HCT116 (cell line): ENCODE data around the gene ZNF93. TPM values are rescaled to one million over a fixed set of nuclear protein-coding genes. Genes with fewer than 3 reads are reported as not detected.

Experiments
- ATAC-seq: fragments of 200-7000 bp; cut with Tn5 transposase; 2 replicates; pipeline ENCODE4 v1.9.1; 2020; ENCODE audit warnings: mild to moderate bottlenecking, moderate library complexity
- BruUV-seq: library from RNA; stranded (reverse); fragments of 400-500 nt; replicated peaks from 2 replicates; lab custom pipeline; 2021; lab: Mats Ljungman, UMichigan
- CTCF ChIA-PET: fragments of 300-600 bp; sonication (Branson Sonifier 250); formaldehyde crosslinking; loops from one replicate; lab custom pipeline; 2021; ENCODE audit warnings: antibody characterized with exemption; lab: Charles Lee
- POLR2A ChIA-PET: fragments of 300-600, 350-600 bp; sonication (Branson Sonifier 250); formaldehyde crosslinking; loops from one replicate; lab custom pipeline; 2021; ENCODE audit warnings: antibody characterized with exemption; lab: Charles Lee
- RAD21 ChIA-PET, 2 experiments: fragments of 300-600 bp; sonication (Branson Sonifier 250); formaldehyde crosslinking; loops; one replicate each; lab custom pipeline; 2023; ENCODE audit warnings: low total read pairs in 2 of 2; ENCODE audit not compliant: uncharacterized antibody in 2 of 2, unreplicated experiment in 2 of 2, low non-redundant PET in 1 of 2; lab: Charles Lee
- DNase-seq: peaks from one replicate; pipeline ENCODE4 v3.0.0-alpha.2; 2010; ENCODE audit warnings: low read depth, low spot score
- H2AFZ ChIP-seq: fragments of 200-600 bp; shearing (Covaris generic), sonication (generic); 2 replicates; pipeline ENCODE4 v1.6.1; 2017; ENCODE audit warnings: low read depth, mixed run types, mixed read lengths, antibody characterized with exemption, low read length; ENCODE audit not compliant: poor library complexity, severe bottlenecking
- H3K27ac ChIP-seq: 2 replicates; pipeline ENCODE4 v1.5.1; 2012; ENCODE audit warnings: low read depth, low read length
- H3K27me3 ChIP-seq: fragments of 200-600 bp; sonication (generic); 2 replicates; pipeline ENCODE4 v1.6.1; 2016; ENCODE audit warnings: mixed run types, low read length, mixed read lengths; ENCODE audit not compliant: insufficient read depth
- H3K36me3 ChIP-seq, 2 experiments: fragments of 200-500 bp in 1 of 2; fragments of 200-600 bp in 1 of 2; sonication (Bioruptor generic) in 1 of 2; sonication (generic) in 1 of 2; 2 replicates each; pipeline versions ENCODE4 v1.5.1 to v1.6.1; 2014 to 2016; ENCODE audit warnings: low read length in 2 of 2, inconsistent platforms in 1 of 2, mixed read lengths in 1 of 2, mixed run types in 1 of 2; ENCODE audit not compliant: insufficient read depth in 2 of 2, control insufficient read depth in 1 of 2
- H3K4me1 ChIP-seq, 2 experiments: fragments of 200-600 bp in 1 of 2; sonication (generic) in 1 of 2; 2 replicates each; pipeline versions ENCODE4 v1.5.1 to v1.6.1; 2012 to 2017; ENCODE audit warnings: low read length in 2 of 2, inconsistent platforms in 1 of 2, mild to moderate bottlenecking in 1 of 2, mixed read lengths in 1 of 2, mixed run types in 1 of 2, moderate library complexity in 1 of 2; ENCODE audit not compliant: insufficient read depth in 2 of 2, control insufficient read depth in 1 of 2
- H3K4me2 ChIP-seq: fragments of 200-600 bp; sonication (generic); 2 replicates; pipeline ENCODE4 v1.6.1; 2017; ENCODE audit warnings: mixed run types, low read length, mixed read lengths
- H3K4me3 ChIP-seq, 2 experiments: fragments of 200-600 bp in 1 of 2; sonication (generic) in 1 of 2; replicated peaks in 1 of 2; 2 replicates each; pipeline ENCODE4 v1.5.1; 2011 to 2016; ENCODE audit warnings: low read length in 2 of 2, control low read depth in 1 of 2, low read depth in 1 of 2, mild to moderate bottlenecking in 1 of 2, mixed read lengths in 1 of 2, mixed run types in 1 of 2
- H3K79me2 ChIP-seq: fragments of 200-600 bp; sonication (generic); 2 replicates; pipeline ENCODE4 v1.6.1; 2017; ENCODE audit warnings: mild to moderate bottlenecking, mixed run types, low read length, moderate library complexity, mixed read lengths; ENCODE audit not compliant: insufficient read depth
- H3K9ac ChIP-seq: fragments of 200-600 bp; sonication (generic); 2 replicates; pipeline ENCODE4 v1.6.1; 2016; ENCODE audit warnings: low read length, mixed read lengths
- H3K9me2 ChIP-seq: fragments of 200-600 bp; sonication (generic), shearing (Covaris generic); 2 replicates; pipeline ENCODE4 v1.6.1; 2017; ENCODE audit warnings: mixed run types, mild to moderate bottlenecking, moderate library complexity; ENCODE audit not compliant: insufficient read depth
- H3K9me3 ChIP-seq, 2 experiments: fragments of 200-500 bp in 1 of 2; fragments of 200-600 bp in 1 of 2; sonication (Bioruptor generic) in 1 of 2; sonication (generic) in 1 of 2; 2 replicates each; pipeline ENCODE4 v1.6.1; 2014 to 2017; ENCODE audit warnings: low read length in 2 of 2, mixed read lengths in 2 of 2, inconsistent platforms in 1 of 2, low read depth in 1 of 2, mild to moderate bottlenecking in 1 of 2, mixed run types in 1 of 2, moderate library complexity in 1 of 2; ENCODE audit not compliant: control insufficient read depth in 1 of 2, insufficient read depth in 1 of 2
- H4K20me1 ChIP-seq: fragments of 200-600 bp; sonication (generic), shearing (Covaris generic); 2 replicates; pipeline ENCODE4 v1.6.1; 2017; ENCODE audit warnings: mixed run types, mild to moderate bottlenecking, moderate library complexity; ENCODE audit not compliant: insufficient read depth
- EGR1 ChIP-seq: IDR thresholded peaks from 2 replicates; pipeline ENCODE4 v1.6.1; 2012; ENCODE audit warnings: low read depth
- EZH2 ChIP-seq: fragments of 200-600 bp; sonication (generic); IDR thresholded peaks from 2 replicates; pipeline ENCODE4 v1.6.1; 2017; ENCODE audit warnings: antibody characterized with exemption, mixed run types
- EZH2phosphoT487 ChIP-seq: fragments of 200-600 bp; IDR thresholded peaks from 2 replicates; pipeline ENCODE4 v1.6.1; 2018; ENCODE audit warnings: antibody characterized with exemption, borderline replicate concordance
- JUND ChIP-seq: IDR thresholded peaks from 2 replicates; pipeline ENCODE4 v1.6.1; 2012
- POLR2A ChIP-seq: IDR thresholded peaks from 2 replicates; pipeline ENCODE4 v1.7.0; 2011; ENCODE audit warnings: borderline replicate concordance; ENCODE audit not compliant: insufficient read depth, insufficient read length; ENCODE audit errors: extremely low read depth
- POLR2AphosphoS5 ChIP-seq: IDR thresholded peaks from 2 replicates; pipeline ENCODE4 v1.6.1; 2011; ENCODE audit warnings: mild to moderate bottlenecking, low read depth, low read length, moderate library complexity
- REST ChIP-seq: IDR thresholded peaks from 2 replicates; pipeline ENCODE4 v1.6.1; 2012; ENCODE audit warnings: low read depth
- SP1 ChIP-seq: IDR thresholded peaks from 2 replicates; pipeline ENCODE4 v1.6.1; 2012; ENCODE audit warnings: low read depth
- TCF7L2 ChIP-seq: IDR thresholded peaks from 2 replicates; pipeline ENCODE4 v1.7.0; 2011; ENCODE audit warnings: borderline replicate concordance, inconsistent platforms; ENCODE audit not compliant: insufficient read depth, insufficient read length; ENCODE audit errors: extremely low read depth
- ZFX ChIP-seq: fragments of 450-650 bp; IDR thresholded peaks from 2 replicates; pipeline ENCODE4 v1.6.1; 2017
- intact Hi-C: fragments of 100-400 bp; cut with micrococcal nuclease; formaldehyde crosslinking; loops from 2 replicates; pipeline ENCODE4 v1.10.0; 2022
- total RNA-seq: library from RNA; stranded (reverse); gene quantifications from one replicate; pipeline ENCODE4 v1.2.1, GENCODE V29; 2021; ENCODE audit not compliant: unreplicated experiment
- TF ChIP-seq, protein P1 (sequence below), 3 experiments: fragments of 200-600 bp in 1 of 3; sonication (generic) in 1 of 3; IDR thresholded peaks in 2 of 3; conservative IDR thresholded peaks in 1 of 3; 2 replicates each; pipeline ENCODE4 v1.5.1; 2012 to 2017; ENCODE audit warnings: low read depth in 2 of 3, low read length in 2 of 3, antibody characterized with exemption in 1 of 3, borderline replicate concordance in 1 of 3, control low read depth in 1 of 3, mild to moderate bottlenecking in 1 of 3, mixed read lengths in 1 of 3, mixed run types in 1 of 3, moderate library complexity in 1 of 3; ENCODE audit not compliant: insufficient read depth in 1 of 3

The ZNF93 gene
- total RNA-seq, 1 experiment from 2014 or later = not detected

DNA sequence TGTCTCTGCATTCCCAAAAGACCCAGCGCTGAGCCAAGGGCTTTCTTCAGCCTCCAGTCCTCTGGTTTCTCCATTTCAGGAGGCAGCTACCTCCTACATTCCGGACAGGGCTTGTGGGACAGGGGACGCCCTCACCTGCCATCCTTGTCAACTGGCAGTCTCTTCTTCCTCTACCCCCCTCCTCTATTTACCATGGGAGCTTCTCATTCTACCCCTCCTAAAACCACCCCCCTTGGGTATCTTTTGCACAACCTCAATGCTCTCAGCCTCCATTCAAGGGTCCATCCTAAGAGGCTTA lies 43.8 kb downstream of the ZNF93 start:
- no peak for ATAC-seq
- intact Hi-C loops = no loop called here
- Histone ChIP-seq H3K4me3 (no peak overlapping the region), H3K4me2 (no peak overlapping the region), H3K27ac (no peak overlapping the region), H3K27me3 (no peaks in the 10 kb centered on the region), H3K9me2 (no peaks in the 10 kb centered on the region), H3K4me1 (no peaks in the 10 kb centered on the region), H3K79me2 (no peaks in the 10 kb centered on the region), H3K9ac (no peak overlapping the region), H2AFZ (no peak overlapping the region), H4K20me1 (no peaks in the 10 kb centered on the region), H3K36me3 (no peaks in the 10 kb centered on the region), H3K9me3 (peaks cover 6 to 13% of the 10 kb centered on the region in 2 experiments; a peak in 2 of 4 replicates)
- CTCF ChIA-PET = no interaction called here
- TF ChIP-seq EZH2 (no peak), TCF7L2 (no peak), JUND (no peak), POLR2AphosphoS5 (no peak), POLR2A (no peak), EZH2phosphoT487 (no peak), EGR1 (no peak), ZFX (no peak), SP1 (no peak), REST (no peak)
- TF ChIP-seq, protein P1, sequence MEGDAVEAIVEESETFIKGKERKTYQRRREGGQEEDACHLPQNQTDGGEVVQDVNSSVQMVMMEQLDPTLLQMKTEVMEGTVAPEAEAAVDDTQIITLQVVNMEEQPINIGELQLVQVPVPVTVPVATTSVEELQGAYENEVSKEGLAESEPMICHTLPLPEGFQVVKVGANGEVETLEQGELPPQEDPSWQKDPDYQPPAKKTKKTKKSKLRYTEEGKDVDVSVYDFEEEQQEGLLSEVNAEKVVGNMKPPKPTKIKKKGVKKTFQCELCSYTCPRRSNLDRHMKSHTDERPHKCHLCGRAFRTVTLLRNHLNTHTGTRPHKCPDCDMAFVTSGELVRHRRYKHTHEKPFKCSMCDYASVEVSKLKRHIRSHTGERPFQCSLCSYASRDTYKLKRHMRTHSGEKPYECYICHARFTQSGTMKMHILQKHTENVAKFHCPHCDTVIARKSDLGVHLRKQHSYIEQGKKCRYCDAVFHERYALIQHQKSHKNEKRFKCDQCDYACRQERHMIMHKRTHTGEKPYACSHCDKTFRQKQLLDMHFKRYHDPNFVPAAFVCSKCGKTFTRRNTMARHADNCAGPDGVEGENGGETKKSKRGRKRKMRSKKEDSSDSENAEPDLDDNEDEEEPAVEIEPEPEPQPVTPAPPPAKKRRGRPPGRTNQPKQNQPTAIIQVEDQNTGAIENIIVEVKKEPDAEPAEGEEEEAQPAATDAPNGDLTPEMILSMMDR (IDR thresholded peaks at IDR 0.05 in 2 of 3, conservative IDR thresholded peaks at IDR 0.05 in 1 of 3; ENCODE audit: borderline replicate concordance in 1 of 3, insufficient read depth in 1 of 3, low read depth in 2 of 3, low read length in 2 of 3) = no peak
- POLR2A ChIA-PET = no interaction called here
- DNase-seq = no peak
- RAD21 ChIA-PET = no interaction called here
- no TSS peak for BruUV-seq
